HepG2 (cell line): ENCODE data around the gene NFKB1. TPM values are rescaled to one million over a fixed set of nuclear protein-coding genes. Genes with fewer than 3 reads are reported as not detected.

ENCODE experiments used
- ESRRA ChIP-seq: sonication (generic); formaldehyde crosslinking; IDR thresholded peaks from 2 replicates; pipeline ENCODE4 v1.5.1; 2020; ENCODE audit warnings: mild to moderate bottlenecking, low read depth, missing genetic modification reagents
- FOXA3 ChIP-seq: IDR thresholded peaks from 2 replicates; pipeline ENCODE4 v1.6.1; 2016; ENCODE audit warnings: missing genetic modification reagents, missing compliant biosample characterization
- GATAD1 ChIP-seq: IDR thresholded peaks from 2 replicates; pipeline ENCODE4 v1.6.1; 2016; ENCODE audit warnings: missing genetic modification reagents, missing compliant biosample characterization
- KAT2B ChIP-seq: fragments of 150-350 bp; IDR thresholded peaks from 2 replicates; pipeline ENCODE4 v1.6.1; 2014; ENCODE audit warnings: low read depth, low read length, borderline replicate concordance
- KMT2B ChIP-seq: IDR thresholded peaks from 2 replicates; pipeline ENCODE4 v1.6.1; 2016; ENCODE audit warnings: missing genetic modification reagents, missing compliant biosample characterization
- NR2C2 ChIP-seq: sonication (generic); formaldehyde crosslinking; IDR thresholded peaks from 2 replicates; pipeline ENCODE4 v1.4.0; 2020; ENCODE audit warnings: missing genetic modification reagents, mild to moderate bottlenecking, moderate library complexity, borderline replicate concordance
- RFX1 ChIP-seq: fragments of 450-650 bp; IDR thresholded peaks from 2 replicates; pipeline ENCODE4 v1.6.1; 2017
- SIN3A ChIP-seq: IDR thresholded peaks from 2 replicates; pipeline ENCODE4 v1.6.1; 2011; ENCODE audit warnings: low read depth, mild to moderate bottlenecking, control low read depth, low read length, borderline replicate concordance
- TEAD2 ChIP-seq: sonication (generic); formaldehyde crosslinking; IDR thresholded peaks from 2 replicates; pipeline ENCODE4 v1.9.0; 2021; ENCODE audit warnings: missing genetic modification reagents
- ZBTB1 ChIP-seq: sonication (generic); formaldehyde crosslinking; IDR thresholded peaks from 2 replicates; pipeline ENCODE4 v1.4.0; 2020; ENCODE audit warnings: missing genetic modification reagents, borderline replicate concordance
- ZNF10 ChIP-seq: sonication (generic); formaldehyde crosslinking; IDR thresholded peaks from 2 replicates; pipeline ENCODE4 v1.4.0; 2020; ENCODE audit warnings: mild to moderate bottlenecking, low read depth, missing genetic modification reagents, borderline replicate concordance
- ZNF33A ChIP-seq: sonication (generic); formaldehyde crosslinking; IDR thresholded peaks from 2 replicates; pipeline ENCODE4 v1.5.1; 2020; ENCODE audit warnings: missing genetic modification reagents, mild to moderate bottlenecking, moderate library complexity, borderline replicate concordance
- ZNF816 ChIP-seq: sonication (generic); formaldehyde crosslinking; IDR thresholded peaks from 2 replicates; pipeline ENCODE4 v1.8.0; 2022; ENCODE audit warnings: missing genetic modification reagents, mild to moderate bottlenecking, borderline replicate concordance
- ZSCAN22 ChIP-seq: sonication (generic); formaldehyde crosslinking; IDR thresholded peaks from 2 replicates; pipeline ENCODE4 v1.4.0; 2020; ENCODE audit warnings: mild to moderate bottlenecking, missing genetic modification reagents
- polyA plus RNA-seq, 8 experiments: library from polyadenylated mRNA; depleted of rRNA in 3 of 8; stranded (reverse) in 7 of 8; unstranded in 1 of 8; fragments of >200 nt; fragmentation: Illumina TruSeq in 4 of 8; extraction: Trizol in 4 of 8; gene quantifications; 2 replicates each; pipeline versions ENCODE4 v1.2.1 to v1.2.3, GENCODE V29; 2011 to 2016; ENCODE audit warnings: low read depth in 4 of 8, missing spikeins in 1 of 8, mixed read lengths in 1 of 8; ENCODE audit not compliant: insufficient read depth in 1 of 8
- total RNA-seq, 5 experiments: library from RNA; depleted of rRNA; stranded (reverse); fragments of >200 nt; fragmentation: Illumina TruSeq; extraction: Trizol; gene quantifications; 2 replicates each; pipeline ENCODE4 v1.2.3, GENCODE V29; 2016; ENCODE audit warnings: low read depth in 1 of 5
- TF ChIP-seq, protein P1 (sequence below): sonication (generic); formaldehyde crosslinking; IDR thresholded peaks from 2 replicates; pipeline ENCODE4 v1.5.0; 2020; ENCODE audit warnings: missing genetic modification reagents, mild to moderate bottlenecking, borderline replicate concordance
- TF ChIP-seq, protein P2 (sequence below): conservative IDR thresholded peaks from 2 replicates; pipeline ENCODE4 v1.6.1; 2018; ENCODE audit warnings: missing genetic modification reagents
- TF ChIP-seq, protein P3 (sequence below): sonication (generic); formaldehyde crosslinking; IDR thresholded peaks from 2 replicates; pipeline ENCODE4 v1.5.1; 2020; ENCODE audit warnings: mild to moderate bottlenecking, missing genetic modification reagents, moderate library complexity
- TF ChIP-seq, protein P4 (sequence below): IDR thresholded peaks from 2 replicates; pipeline ENCODE4 v1.6.1; 2012; ENCODE audit warnings: low read length, improper control_type of control experiment
- TF ChIP-seq, protein P5 (sequence below): sonication (generic); formaldehyde crosslinking; IDR thresholded peaks from 2 replicates; pipeline ENCODE4 v1.5.1; 2020; ENCODE audit warnings: mild to moderate bottlenecking, missing genetic modification reagents, moderate library complexity

Gene NFKB1
- total and polyA plus RNA-seq, 2 of the 13 experiments (the other 11 are each of a cell fraction or from before 2014, with no cell fraction given), result 15.4 to 31.6 TPM

DNA sequence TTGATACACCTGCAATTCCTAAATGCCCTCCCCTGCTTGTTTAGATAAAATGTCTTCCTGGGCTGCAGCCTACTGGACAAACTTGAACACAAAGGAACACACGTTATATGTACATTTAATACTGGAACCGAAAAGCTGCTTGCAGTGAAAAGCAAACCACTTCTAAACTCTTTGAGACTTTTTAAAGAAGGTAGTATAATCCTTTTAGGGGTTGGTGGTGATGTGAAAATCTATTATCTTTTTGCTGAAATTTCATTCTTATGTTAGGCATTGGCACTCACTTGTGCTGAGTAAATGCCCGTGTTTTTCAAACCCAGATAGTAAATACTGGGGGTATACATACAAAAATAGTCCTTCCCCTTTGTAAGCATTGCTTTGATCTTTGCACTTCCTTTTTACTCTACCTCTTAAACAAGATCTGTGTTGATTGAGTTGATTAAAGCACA is 2.2 kb downstream of the NFKB1 start (continued):
- TF ChIP-seq, protein P1, sequence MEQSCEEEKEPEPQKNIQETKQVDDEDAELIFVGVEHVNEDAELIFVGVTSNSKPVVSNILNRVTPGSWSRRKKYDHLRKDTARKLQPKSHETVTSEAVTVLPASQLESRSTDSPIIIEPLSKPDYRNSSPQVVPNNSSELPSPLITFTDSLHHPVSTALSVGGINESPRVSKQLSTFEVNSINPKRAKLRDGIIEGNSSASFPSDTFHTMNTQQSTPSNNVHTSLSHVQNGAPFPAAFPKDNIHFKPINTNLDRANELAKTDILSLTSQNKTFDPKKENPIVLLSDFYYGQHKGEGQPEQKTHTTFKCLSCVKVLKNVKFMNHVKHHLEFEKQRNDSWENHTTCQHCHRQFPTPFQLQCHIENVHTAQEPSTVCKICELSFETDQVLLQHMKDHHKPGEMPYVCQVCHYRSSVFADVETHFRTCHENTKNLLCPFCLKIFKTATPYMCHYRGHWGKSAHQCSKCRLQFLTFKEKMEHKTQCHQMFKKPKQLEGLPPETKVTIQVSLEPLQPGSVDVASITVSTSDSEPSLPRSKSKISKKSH, result no peak
- TF ChIP-seq RFX1 (no peak), ZNF816 (0 out of 2 replicates have a peak, but pooled peaks have one; percentile 36), KMT2B (CRISPR knock-in tag) (no peak; the same call in 1 of the 2 replicates), KAT2B (no peak), NR2C2 (CRISPR knock-in tag) (no peak), ZSCAN22 (CRISPR knock-in tag) (no peak), ZNF33A (CRISPR knock-in tag) (peak; percentile 70; the same call in 1 of the 2 replicates), ZNF10 (CRISPR knock-in tag) (no peak), ZBTB1 (CRISPR knock-in tag) (no peak), FOXA3 (CRISPR knock-in tag) (peak; percentile 55; the same call in 1 of the 2 replicates), ESRRA (no peak), TEAD2 (CRISPR knock-in tag) (no peak), SIN3A (no peak), GATAD1 (CRISPR knock-in tag) (no peak)
- TF ChIP-seq, protein P2, sequence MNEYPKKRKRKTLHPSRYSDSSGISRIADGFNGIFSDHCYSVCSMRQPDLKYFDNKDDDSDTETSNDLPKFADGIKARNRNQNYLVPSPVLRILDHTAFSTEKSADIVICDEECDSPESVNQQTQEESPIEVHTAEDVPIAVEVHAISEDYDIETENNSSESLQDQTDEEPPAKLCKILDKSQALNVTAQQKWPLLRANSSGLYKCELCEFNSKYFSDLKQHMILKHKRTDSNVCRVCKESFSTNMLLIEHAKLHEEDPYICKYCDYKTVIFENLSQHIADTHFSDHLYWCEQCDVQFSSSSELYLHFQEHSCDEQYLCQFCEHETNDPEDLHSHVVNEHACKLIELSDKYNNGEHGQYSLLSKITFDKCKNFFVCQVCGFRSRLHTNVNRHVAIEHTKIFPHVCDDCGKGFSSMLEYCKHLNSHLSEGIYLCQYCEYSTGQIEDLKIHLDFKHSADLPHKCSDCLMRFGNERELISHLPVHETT (CRISPR knock-in tag), result no peak
- TF ChIP-seq, protein P3, sequence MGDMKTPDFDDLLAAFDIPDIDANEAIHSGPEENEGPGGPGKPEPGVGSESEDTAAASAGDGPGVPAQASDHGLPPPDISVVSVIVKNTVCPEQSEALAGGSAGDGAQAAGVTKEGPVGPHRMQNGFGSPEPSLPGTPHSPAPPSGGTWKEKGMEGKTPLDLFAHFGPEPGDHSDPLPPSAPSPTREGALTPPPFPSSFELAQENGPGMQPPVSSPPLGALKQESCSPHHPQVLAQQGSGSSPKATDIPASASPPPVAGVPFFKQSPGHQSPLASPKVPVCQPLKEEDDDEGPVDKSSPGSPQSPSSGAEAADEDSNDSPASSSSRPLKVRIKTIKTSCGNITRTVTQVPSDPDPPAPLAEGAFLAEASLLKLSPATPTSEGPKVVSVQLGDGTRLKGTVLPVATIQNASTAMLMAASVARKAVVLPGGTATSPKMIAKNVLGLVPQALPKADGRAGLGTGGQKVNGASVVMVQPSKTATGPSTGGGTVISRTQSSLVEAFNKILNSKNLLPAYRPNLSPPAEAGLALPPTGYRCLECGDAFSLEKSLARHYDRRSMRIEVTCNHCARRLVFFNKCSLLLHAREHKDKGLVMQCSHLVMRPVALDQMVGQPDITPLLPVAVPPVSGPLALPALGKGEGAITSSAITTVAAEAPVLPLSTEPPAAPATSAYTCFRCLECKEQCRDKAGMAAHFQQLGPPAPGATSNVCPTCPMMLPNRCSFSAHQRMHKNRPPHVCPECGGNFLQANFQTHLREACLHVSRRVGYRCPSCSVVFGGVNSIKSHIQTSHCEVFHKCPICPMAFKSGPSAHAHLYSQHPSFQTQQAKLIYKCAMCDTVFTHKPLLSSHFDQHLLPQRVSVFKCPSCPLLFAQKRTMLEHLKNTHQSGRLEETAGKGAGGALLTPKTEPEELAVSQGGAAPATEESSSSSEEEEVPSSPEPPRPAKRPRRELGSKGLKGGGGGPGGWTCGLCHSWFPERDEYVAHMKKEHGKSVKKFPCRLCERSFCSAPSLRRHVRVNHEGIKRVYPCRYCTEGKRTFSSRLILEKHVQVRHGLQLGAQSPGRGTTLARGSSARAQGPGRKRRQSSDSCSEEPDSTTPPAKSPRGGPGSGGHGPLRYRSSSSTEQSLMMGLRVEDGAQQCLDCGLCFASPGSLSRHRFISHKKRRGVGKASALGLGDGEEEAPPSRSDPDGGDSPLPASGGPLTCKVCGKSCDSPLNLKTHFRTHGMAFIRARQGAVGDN (CRISPR knock-in tag), result no peak
- TF ChIP-seq, protein P4, sequence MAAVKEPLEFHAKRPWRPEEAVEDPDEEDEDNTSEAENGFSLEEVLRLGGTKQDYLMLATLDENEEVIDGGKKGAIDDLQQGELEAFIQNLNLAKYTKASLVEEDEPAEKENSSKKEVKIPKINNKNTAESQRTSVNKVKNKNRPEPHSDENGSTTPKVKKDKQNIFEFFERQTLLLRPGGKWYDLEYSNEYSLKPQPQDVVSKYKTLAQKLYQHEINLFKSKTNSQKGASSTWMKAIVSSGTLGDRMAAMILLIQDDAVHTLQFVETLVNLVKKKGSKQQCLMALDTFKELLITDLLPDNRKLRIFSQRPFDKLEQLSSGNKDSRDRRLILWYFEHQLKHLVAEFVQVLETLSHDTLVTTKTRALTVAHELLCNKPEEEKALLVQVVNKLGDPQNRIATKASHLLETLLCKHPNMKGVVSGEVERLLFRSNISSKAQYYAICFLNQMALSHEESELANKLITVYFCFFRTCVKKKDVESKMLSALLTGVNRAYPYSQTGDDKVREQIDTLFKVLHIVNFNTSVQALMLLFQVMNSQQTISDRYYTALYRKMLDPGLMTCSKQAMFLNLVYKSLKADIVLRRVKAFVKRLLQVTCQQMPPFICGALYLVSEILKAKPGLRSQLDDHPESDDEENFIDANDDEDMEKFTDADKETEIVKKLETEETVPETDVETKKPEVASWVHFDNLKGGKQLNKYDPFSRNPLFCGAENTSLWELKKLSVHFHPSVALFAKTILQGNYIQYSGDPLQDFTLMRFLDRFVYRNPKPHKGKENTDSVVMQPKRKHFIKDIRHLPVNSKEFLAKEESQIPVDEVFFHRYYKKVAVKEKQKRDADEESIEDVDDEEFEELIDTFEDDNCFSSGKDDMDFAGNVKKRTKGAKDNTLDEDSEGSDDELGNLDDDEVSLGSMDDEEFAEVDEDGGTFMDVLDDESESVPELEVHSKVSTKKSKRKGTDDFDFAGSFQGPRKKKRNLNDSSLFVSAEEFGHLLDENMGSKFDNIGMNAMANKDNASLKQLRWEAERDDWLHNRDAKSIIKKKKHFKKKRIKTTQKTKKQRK, result no peak
- TF ChIP-seq, protein P5, sequence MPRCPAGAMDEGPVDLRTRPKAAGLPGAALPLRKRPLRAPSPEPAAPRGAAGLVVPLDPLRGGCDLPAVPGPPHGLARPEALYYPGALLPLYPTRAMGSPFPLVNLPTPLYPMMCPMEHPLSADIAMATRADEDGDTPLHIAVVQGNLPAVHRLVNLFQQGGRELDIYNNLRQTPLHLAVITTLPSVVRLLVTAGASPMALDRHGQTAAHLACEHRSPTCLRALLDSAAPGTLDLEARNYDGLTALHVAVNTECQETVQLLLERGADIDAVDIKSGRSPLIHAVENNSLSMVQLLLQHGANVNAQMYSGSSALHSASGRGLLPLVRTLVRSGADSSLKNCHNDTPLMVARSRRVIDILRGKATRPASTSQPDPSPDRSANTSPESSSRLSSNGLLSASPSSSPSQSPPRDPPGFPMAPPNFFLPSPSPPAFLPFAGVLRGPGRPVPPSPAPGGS (CRISPR knock-in tag), result no peak
